Hepatocyte (in vitro differentiated cells): ENCODE measurements around the gene LHFPL2.

Experiments
- CTCF ChIP-seq: fragments of 200-600 bp; sonication (generic); IDR thresholded peaks from 2 replicates; pipeline ENCODE4 v1.5.1; 2016; ENCODE audit warnings: antibody characterized with exemption, mild to moderate bottlenecking; ENCODE audit not compliant: poor library complexity
- EZH2 ChIP-seq: fragments of 200-600 bp; sonication (generic); IDR thresholded peaks from 2 replicates; pipeline ENCODE4 v1.6.1; 2016; ENCODE audit warnings: antibody characterized with exemption, mild to moderate bottlenecking, borderline replicate concordance
- EZH2phosphoT487 ChIP-seq: fragments of 200-600 bp; sonication (generic); IDR thresholded peaks from one replicate; pipeline ENCODE4 v1.6.1; 2018; ENCODE audit warnings: antibody characterized with exemption, mild to moderate bottlenecking, low read depth, moderate library complexity; ENCODE audit not compliant: unreplicated experiment, severe bottlenecking

- TF ChIP-seq EZH2 (no peak), CTCF (no peak), EZH2phosphoT487 (no peak)
Measured at GRCh38 chr5:78471896-78472295, 176.7 kb downstream of the LHFPL2 start.
